WTC11 (cell line): Measurements from ENCODE around the gene PGS1. TPM values are rescaled to one million over a fixed set of nuclear protein-coding genes. Genes with fewer than 3 reads are reported as not detected.
A peak's percentile ranks its signal among the peaks of the same experiment; 100 is the strongest.

Experiments
- ATAC-seq: fragments of 200-7000 bp; cut with Tn5 transposase; 2 replicates; pipeline ENCODE4 v1.10.0; 2021; ENCODE audit warnings: mild to moderate bottlenecking, moderate library complexity
- CTCF ChIA-PET: fragments of 300-600 bp; sonication (Branson Sonifier 250); formaldehyde crosslinking; loops from one replicate; lab custom pipeline; 2021; ENCODE audit warnings: antibody characterized with exemption; lab: Charles Lee
- POLR2A ChIA-PET: fragments of 350-600 bp; sonication (Branson Sonifier 250); formaldehyde crosslinking; loops from one replicate; lab custom pipeline; 2021; ENCODE audit warnings: antibody characterized with exemption; lab: Charles Lee
- DNase-seq: peaks from one replicate; pipeline ENCODE4 v3.0.0; 2021; ENCODE audit warnings: low spot score
- H3K27ac Mint-ChIP-seq: 2 replicates; pipeline ENCODE4 v1.8.0; 2021; ENCODE audit warnings: mixed read lengths
- H3K27me3 Mint-ChIP-seq: 2 replicates; pipeline ENCODE4 v1.8.0; 2021; ENCODE audit warnings: low read depth, mild to moderate bottlenecking, moderate library complexity, mixed read lengths
- H3K36me3 Mint-ChIP-seq: 2 replicates; pipeline ENCODE4 v1.8.0; 2021; ENCODE audit warnings: mixed read lengths
- H3K4me1 Mint-ChIP-seq: 2 replicates; pipeline ENCODE4 v1.8.0; 2022; ENCODE audit warnings: mixed read lengths
- H3K4me3 Mint-ChIP-seq: 2 replicates; pipeline ENCODE4 v1.8.0; 2021; ENCODE audit warnings: mild to moderate bottlenecking, moderate library complexity, mixed read lengths
- H3K9me3 Mint-ChIP-seq: 2 replicates; pipeline ENCODE4 v1.8.0; 2021; ENCODE audit warnings: mixed read lengths
- CBFB ChIP-seq: sonication (generic); formaldehyde crosslinking; IDR thresholded peaks from 2 replicates; pipeline ENCODE4 v1.8.1; 2022; ENCODE audit warnings: mild to moderate bottlenecking, low read depth, missing genetic modification reagents
- CREM ChIP-seq: sonication (generic); formaldehyde crosslinking; IDR thresholded peaks from 2 replicates; pipeline ENCODE4 v1.8.1; 2022; ENCODE audit warnings: mild to moderate bottlenecking, missing genetic modification reagents, moderate library complexity
- EMX1 ChIP-seq: fragments of 250-450 bp; sonication (Bioruptor Pico); IDR thresholded peaks from 2 replicates; pipeline ENCODE4 v1.8.0; 2021; ENCODE audit warnings: mild to moderate bottlenecking
- ETV6 ChIP-seq: sonication (generic); formaldehyde crosslinking; IDR thresholded peaks from 2 replicates; pipeline ENCODE4 v1.8.1; 2022; ENCODE audit warnings: mild to moderate bottlenecking, missing genetic modification reagents
- GABPB1 ChIP-seq: sonication (generic); formaldehyde crosslinking; IDR thresholded peaks from 2 replicates; pipeline ENCODE4 v1.8.1; 2023; ENCODE audit warnings: mild to moderate bottlenecking, missing genetic modification reagents
- HMGA2 ChIP-seq: fragments of 250-450 bp; sonication (Bioruptor Pico); IDR thresholded peaks from 2 replicates; pipeline ENCODE4 v1.4.0; 2021; ENCODE audit warnings: mild to moderate bottlenecking, moderate library complexity
- JUN ChIP-seq: sonication (generic); formaldehyde crosslinking; IDR thresholded peaks from 2 replicates; pipeline ENCODE4 v1.8.0; 2023; ENCODE audit warnings: mild to moderate bottlenecking, missing genetic modification reagents
- KAT7 ChIP-seq: sonication (generic); formaldehyde crosslinking; IDR thresholded peaks from 2 replicates; pipeline ENCODE4 v1.8.1; 2023; ENCODE audit warnings: missing genetic modification reagents, mild to moderate bottlenecking, borderline replicate concordance
- MXD4 ChIP-seq: fragments of 250-450 bp; sonication (Bioruptor Pico); IDR thresholded peaks from 2 replicates; pipeline ENCODE4 v1.8.0; 2021; ENCODE audit warnings: mild to moderate bottlenecking, moderate library complexity, borderline replicate concordance
- NFATC4 ChIP-seq: fragments of 250-450 bp; sonication (Bioruptor Pico); IDR thresholded peaks from 2 replicates; pipeline ENCODE4 v1.9.0; 2021; ENCODE audit warnings: mild to moderate bottlenecking
- PRRX2 ChIP-seq: fragments of 250-450 bp; sonication (Bioruptor Pico); IDR thresholded peaks from 2 replicates; pipeline ENCODE4 v1.8.0; 2021; ENCODE audit warnings: mild to moderate bottlenecking
- TEAD1 ChIP-seq: sonication (generic); formaldehyde crosslinking; IDR thresholded peaks from 2 replicates; pipeline ENCODE4 v1.8.0; 2022; ENCODE audit warnings: mild to moderate bottlenecking, missing genetic modification reagents
- ZNF232 ChIP-seq: sonication (generic); formaldehyde crosslinking; IDR thresholded peaks from 2 replicates; pipeline ENCODE4 v1.8.0; 2022; ENCODE audit warnings: mild to moderate bottlenecking, missing genetic modification reagents
- ZNF263 ChIP-seq: sonication (generic); formaldehyde crosslinking; IDR thresholded peaks from 2 replicates; pipeline ENCODE4 v1.8.1; 2022; ENCODE audit warnings: low read depth, mild to moderate bottlenecking, moderate library complexity, missing genetic modification reagents
- ZNF416 ChIP-seq: fragments of 250-450 bp; sonication (Bioruptor Pico); IDR thresholded peaks from 2 replicates; pipeline ENCODE4 v1.9.0; 2021; ENCODE audit warnings: mild to moderate bottlenecking, inconsistent platforms
- ZNF671 ChIP-seq: fragments of 250-450 bp; sonication (Bioruptor Pico); IDR thresholded peaks from 2 replicates; pipeline ENCODE4 v1.8.0; 2021; ENCODE audit warnings: mild to moderate bottlenecking
- total RNA-seq: library from RNA; stranded (reverse); gene quantifications from 3 replicates; pipeline ENCODE4 v1.2.3, GENCODE V29; 2021
- TF ChIP-seq, protein P1 (sequence below): sonication (generic); formaldehyde crosslinking; IDR thresholded peaks from 2 replicates; pipeline ENCODE4 v1.8.0; 2022; ENCODE audit warnings: mild to moderate bottlenecking, missing genetic modification reagents
- TF ChIP-seq, protein P2 (sequence below): fragments of 250-450 bp; sonication (Bioruptor Pico); IDR thresholded peaks from 2 replicates; pipeline ENCODE4 v1.9.0; 2021; ENCODE audit warnings: moderate library complexity, mild to moderate bottlenecking, inconsistent platforms, borderline replicate concordance
- TF ChIP-seq, protein P3 (sequence below): sonication (generic); formaldehyde crosslinking; IDR thresholded peaks from 2 replicates; pipeline ENCODE4 v1.8.0; 2022; ENCODE audit warnings: missing genetic modification reagents
- TF ChIP-seq, protein P4 (sequence below): sonication (generic); formaldehyde crosslinking; IDR thresholded peaks from 2 replicates; pipeline ENCODE4 v1.8.0; 2022; ENCODE audit warnings: mild to moderate bottlenecking, missing genetic modification reagents
- TF ChIP-seq, protein P5 (sequence below): fragments of 250-450 bp; sonication (Bioruptor Pico); IDR thresholded peaks from 2 replicates; pipeline ENCODE4 v2.1.2; 2022; ENCODE audit warnings: mild to moderate bottlenecking, moderate library complexity

Gene PGS1
- total RNA-seq, 1 experiment from 2014 or later, result 51.4 TPM

DNA sequence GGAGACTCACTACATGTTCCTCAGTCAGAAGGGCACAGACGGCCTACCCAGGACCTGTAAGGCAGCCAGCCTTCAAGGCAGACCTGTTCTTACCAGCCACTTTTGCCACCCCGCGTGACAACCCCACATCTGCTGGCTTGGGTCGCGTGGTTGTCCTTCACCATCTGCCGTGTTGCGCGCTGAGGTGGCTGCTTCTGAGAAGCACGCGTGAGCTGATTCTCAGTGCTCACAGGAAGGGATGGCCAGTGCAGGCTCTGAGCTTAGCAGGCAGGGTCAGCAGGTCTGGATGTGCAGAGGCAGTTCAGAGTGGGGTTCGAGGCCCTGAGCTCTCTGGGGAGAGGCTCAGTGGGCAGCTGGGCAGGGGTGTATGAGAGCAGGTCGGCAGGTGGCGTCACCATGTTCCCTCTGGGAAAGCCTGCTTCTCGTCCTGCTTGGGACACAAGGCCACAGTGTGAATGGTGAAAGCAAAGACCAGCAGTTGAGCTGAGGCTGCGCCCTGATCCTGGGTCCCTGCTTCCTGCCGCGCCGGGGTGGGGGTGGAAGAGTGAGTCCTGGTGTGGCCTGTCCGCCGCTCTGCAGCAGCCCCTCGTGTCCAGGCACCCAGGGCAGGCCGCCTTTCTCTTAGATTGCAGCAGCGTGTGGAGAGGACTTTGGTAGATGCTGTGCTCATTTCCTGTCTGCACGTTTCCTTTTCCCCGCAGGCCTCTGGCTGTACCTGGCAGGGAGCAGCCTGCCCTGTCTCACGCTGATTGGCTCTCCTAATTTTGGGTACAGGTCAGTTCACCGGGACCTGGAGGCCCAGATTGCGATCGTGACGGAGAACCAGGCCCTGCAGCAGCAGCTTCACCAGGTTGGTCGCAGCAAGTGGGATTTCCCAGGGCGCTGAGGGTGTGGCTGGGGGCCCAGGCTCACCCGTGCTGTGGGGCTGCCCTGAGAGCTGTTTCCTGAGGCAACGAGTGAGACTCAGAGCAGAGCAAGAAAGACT, 36.0 kb downstream of the PGS1 start (continued):
- TF ChIP-seq, protein P1, sequence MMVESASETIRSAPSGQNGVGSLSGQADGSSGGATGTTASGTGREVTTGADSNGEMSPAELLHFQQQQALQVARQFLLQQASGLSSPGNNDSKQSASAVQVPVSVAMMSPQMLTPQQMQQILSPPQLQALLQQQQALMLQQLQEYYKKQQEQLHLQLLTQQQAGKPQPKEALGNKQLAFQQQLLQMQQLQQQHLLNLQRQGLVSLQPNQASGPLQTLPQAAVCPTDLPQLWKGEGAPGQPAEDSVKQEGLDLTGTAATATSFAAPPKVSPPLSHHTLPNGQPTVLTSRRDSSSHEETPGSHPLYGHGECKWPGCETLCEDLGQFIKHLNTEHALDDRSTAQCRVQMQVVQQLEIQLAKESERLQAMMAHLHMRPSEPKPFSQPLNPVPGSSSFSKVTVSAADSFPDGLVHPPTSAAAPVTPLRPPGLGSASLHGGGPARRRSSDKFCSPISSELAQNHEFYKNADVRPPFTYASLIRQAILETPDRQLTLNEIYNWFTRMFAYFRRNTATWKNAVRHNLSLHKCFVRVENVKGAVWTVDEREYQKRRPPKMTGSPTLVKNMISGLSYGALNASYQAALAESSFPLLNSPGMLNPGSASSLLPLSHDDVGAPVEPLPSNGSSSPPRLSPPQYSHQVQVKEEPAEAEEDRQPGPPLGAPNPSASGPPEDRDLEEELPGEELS (CRISPR knock-in tag), result no peak
- TF ChIP-seq CBFB (CRISPR knock-in tag), result no peak
- TF ChIP-seq JUN, result no peak
- TF ChIP-seq, protein P2, sequence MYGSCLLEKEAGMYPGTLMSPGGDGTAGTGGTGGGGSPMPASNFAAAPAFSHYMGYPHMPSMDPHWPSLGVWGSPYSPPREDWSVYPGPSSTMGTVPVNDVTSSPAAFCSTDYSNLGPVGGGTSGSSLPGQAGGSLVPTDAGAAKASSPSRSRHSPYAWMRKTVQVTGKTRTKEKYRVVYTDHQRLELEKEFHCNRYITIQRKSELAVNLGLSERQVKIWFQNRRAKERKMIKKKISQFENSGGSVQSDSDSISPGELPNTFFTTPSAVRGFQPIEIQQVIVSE (CRISPR knock-in tag), result no peak
- no peak for TF ChIP-seq PRRX2 (CRISPR knock-in tag)
- no peak for TF ChIP-seq CREM
- TF ChIP-seq, protein P3, sequence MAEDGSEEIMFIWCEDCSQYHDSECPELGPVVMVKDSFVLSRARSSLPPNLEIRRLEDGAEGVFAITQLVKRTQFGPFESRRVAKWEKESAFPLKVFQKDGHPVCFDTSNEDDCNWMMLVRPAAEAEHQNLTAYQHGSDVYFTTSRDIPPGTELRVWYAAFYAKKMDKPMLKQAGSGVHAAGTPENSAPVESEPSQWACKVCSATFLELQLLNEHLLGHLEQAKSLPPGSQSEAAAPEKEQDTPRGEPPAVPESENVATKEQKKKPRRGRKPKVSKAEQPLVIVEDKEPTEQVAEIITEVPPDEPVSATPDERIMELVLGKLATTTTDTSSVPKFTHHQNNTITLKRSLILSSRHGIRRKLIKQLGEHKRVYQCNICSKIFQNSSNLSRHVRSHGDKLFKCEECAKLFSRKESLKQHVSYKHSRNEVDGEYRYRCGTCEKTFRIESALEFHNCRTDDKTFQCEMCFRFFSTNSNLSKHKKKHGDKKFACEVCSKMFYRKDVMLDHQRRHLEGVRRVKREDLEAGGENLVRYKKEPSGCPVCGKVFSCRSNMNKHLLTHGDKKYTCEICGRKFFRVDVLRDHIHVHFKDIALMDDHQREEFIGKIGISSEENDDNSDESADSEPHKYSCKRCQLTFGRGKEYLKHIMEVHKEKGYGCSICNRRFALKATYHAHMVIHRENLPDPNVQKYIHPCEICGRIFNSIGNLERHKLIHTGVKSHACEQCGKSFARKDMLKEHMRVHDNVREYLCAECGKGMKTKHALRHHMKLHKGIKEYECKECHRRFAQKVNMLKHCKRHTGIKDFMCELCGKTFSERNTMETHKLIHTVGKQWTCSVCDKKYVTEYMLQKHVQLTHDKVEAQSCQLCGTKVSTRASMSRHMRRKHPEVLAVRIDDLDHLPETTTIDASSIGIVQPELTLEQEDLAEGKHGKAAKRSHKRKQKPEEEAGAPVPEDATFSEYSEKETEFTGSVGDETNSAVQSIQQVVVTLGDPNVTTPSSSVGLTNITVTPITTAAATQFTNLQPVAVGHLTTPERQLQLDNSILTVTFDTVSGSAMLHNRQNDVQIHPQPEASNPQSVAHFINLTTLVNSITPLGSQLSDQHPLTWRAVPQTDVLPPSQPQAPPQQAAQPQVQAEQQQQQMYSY, result no peak

DNA sequence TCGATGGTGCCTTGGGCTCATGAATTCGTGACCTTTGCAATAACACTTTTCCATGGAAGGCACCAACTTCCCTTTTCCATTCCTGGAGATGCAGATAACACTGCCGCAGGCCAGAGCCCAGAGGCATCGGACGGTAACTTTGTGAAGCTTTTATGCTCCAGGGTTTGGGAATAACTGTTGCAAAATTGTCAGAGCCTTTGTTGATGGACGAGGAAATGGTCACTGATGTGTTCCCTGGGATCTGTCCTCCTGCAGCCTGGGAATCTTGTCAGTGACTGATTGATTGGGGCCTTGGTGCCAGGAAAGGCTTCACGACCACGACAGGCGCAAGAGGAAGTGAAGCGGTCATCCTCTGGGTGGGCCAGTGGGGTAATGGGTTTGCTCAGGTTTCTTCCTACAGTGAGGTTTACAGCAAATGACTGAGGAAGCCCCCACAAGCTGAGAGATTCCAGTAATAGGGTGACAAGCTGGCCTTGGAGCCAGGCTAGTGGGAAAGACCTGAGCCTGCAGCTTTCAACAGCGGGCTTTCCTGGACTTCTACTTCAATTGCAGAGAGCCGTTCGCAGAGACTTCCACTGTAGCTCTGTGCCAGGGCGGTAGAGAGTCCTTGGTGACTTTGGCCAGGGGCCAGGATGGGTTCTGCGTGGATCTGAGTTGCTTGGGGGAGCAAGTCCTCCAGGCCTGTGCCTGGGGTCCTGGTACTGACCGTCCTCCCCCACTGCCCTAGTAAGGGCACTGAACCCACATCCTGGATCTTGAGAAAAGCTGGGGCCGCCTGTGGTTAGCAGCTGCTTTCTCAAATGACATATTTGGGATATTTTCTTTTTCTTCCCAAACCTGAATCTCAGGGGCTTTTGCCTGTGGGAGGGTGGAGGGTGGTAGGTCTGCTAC, 37.6 kb downstream of the PGS1 start:
- ChIA-PET POLR2A (interaction anchor here (1.8 kb wide), 1 partner anchor 55 kb away, joined by 5 read pairs; no protein-coding TSS in a partner anchor), CTCF (interaction anchor here (1.2 to 5.1 kb wide), 3 partner anchors 51 to 165 kb away, joined by 4 to 31 read pairs (median 8); no protein-coding TSS in a partner anchor)
- Mint-ChIP-seq H3K36me3 (peaks cover 22% of the 10 kb centered on the region), H3K4me1 (peaks cover 8% of the 10 kb centered on the region), H3K27me3 (no peaks in the 10 kb centered on the region), H3K9me3 (no peaks in the 10 kb centered on the region), H3K4me3 (no peak overlapping the region), H3K27ac (peak overlapping the region; percentile 70)
- DNase-seq (no peak), ATAC-seq (no peak)
- no peak for TF ChIP-seq KAT7
- TF ChIP-seq HMGA2, result no peak
- no peak for TF ChIP-seq ZNF232 (CRISPR knock-in tag)
- TF ChIP-seq, protein P4, sequence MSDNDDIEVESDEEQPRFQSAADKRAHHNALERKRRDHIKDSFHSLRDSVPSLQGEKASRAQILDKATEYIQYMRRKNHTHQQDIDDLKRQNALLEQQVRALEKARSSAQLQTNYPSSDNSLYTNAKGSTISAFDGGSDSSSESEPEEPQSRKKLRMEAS (CRISPR knock-in tag), result no peak
- TF ChIP-seq ZNF671 (CRISPR knock-in tag), result no peak
- no peak for TF ChIP-seq EMX1 (CRISPR knock-in tag)
- TF ChIP-seq TEAD1 (CRISPR knock-in tag), result no peak
- TF ChIP-seq GABPB1 (CRISPR knock-in tag), result no peak
- TF ChIP-seq ZNF263 (CRISPR knock-in tag), result no peak
- TF ChIP-seq ETV6 (CRISPR knock-in tag), result no peak
- TF ChIP-seq, protein P3, result no peak
- TF ChIP-seq ZNF416 (CRISPR knock-in tag), result no peak
- no peak for TF ChIP-seq NFATC4 (CRISPR knock-in tag)
- TF ChIP-seq MXD4 (CRISPR knock-in tag), result no peak
- TF ChIP-seq, protein P5, sequence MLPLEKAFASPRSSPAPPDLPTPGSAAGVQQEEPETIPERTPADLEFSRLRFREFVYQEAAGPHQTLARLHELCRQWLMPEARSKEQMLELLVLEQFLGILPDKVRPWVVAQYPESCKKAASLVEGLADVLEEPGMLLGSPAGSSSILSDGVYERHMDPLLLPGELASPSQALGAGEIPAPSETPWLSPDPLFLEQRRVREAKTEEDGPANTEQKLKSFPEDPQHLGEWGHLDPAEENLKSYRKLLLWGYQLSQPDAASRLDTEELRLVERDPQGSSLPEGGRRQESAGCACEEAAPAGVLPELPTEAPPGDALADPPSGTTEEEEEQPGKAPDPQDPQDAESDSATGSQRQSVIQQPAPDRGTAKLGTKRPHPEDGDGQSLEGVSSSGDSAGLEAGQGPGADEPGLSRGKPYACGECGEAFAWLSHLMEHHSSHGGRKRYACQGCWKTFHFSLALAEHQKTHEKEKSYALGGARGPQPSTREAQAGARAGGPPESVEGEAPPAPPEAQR (CRISPR knock-in tag), result no peak
